KMS-11 (cell line): Measurements from ENCODE around the gene IL12RB2.

ENCODE experiments used
- H2AFZ ChIP-seq: fragments of 200-600 bp; sonication (generic); 2 replicates; pipeline ENCODE4 v1.6.1; 2016; ENCODE audit warnings: antibody characterized with exemption, mixed run types, low read depth
- H3K27ac ChIP-seq: fragments of 200-600 bp; sonication (generic); 2 replicates; pipeline ENCODE4 v1.6.1; 2016; ENCODE audit warnings: mild to moderate bottlenecking, mixed run types
- H3K27me3 ChIP-seq: fragments of 200-600 bp; sonication (generic); 2 replicates; pipeline ENCODE4 v1.6.1; 2017; ENCODE audit warnings: mild to moderate bottlenecking, low read depth, mixed run types, moderate library complexity; ENCODE audit not compliant: insufficient read depth
- H3K36me3 ChIP-seq: fragments of 200-600 bp; sonication (generic); 2 replicates; pipeline ENCODE4 v1.6.1; 2017; ENCODE audit warnings: mild to moderate bottlenecking, mixed run types; ENCODE audit not compliant: insufficient read depth
- H3K4me1 ChIP-seq: fragments of 200-600 bp; sonication (generic); 2 replicates; pipeline ENCODE4 v1.6.1; 2016; ENCODE audit warnings: mild to moderate bottlenecking, low read depth, mixed run types; ENCODE audit not compliant: poor library complexity, severe bottlenecking
- H3K4me2 ChIP-seq: fragments of 200-600 bp; sonication (generic); 2 replicates; pipeline ENCODE4 v1.7.0; 2016; ENCODE audit warnings: mild to moderate bottlenecking, mixed run types
- H3K4me3 ChIP-seq: fragments of 200-600 bp; sonication (generic); IDR thresholded peaks from 2 replicates; pipeline ENCODE4 v1.6.1; 2017; ENCODE audit warnings: low read depth, low read length, mixed read lengths; ENCODE audit not compliant: insufficient read depth
- H3K79me2 ChIP-seq: fragments of 200-600 bp; sonication (generic); 2 replicates; pipeline ENCODE4 v1.6.1; 2016; ENCODE audit warnings: low read depth, mixed run types; ENCODE audit not compliant: insufficient read depth
- H3K9ac ChIP-seq: fragments of 200-600 bp; sonication (generic); 2 replicates; pipeline ENCODE4 v1.6.1; 2016; ENCODE audit warnings: mild to moderate bottlenecking, mixed run types
- H4K20me1 ChIP-seq: fragments of 200-600 bp; sonication (generic); 2 replicates; pipeline ENCODE4 v1.6.1; 2016; ENCODE audit warnings: mild to moderate bottlenecking, mixed run types; ENCODE audit not compliant: insufficient read depth
- TF ChIP-seq, protein P1 (sequence below): fragments of 200-600 bp; sonication (generic); conservative IDR thresholded peaks from 2 replicates; pipeline ENCODE4 v1.6.1; 2017; ENCODE audit warnings: low read depth, mild to moderate bottlenecking, antibody characterized with exemption, low read length, moderate library complexity, mixed read lengths

IL12RB2 gene

DNA sequence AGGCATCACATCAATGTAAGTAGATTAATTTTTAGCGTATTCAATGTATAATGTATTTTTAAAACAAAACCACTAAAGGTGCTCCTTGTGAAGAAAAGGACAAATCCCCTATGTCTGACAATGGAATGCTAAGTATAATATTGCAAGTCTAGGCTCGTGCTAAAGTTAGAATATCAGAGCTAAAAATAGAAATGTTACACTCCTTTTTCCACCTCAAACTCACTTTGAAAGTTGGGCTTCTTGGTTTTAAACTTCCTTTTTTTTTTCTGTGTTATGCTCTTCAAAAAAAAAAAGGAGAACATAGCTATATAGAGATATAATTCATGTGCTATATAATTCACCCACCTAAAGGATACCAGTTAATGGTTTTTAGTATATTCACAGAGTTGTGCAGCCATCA lies 126.2 kb downstream of the IL12RB2 start:
- no peak overlapping the region for H2AFZ ChIP-seq
- peaks cover 12% of the 10 kb centered on the region for H3K4me1 ChIP-seq
- H3K36me3 ChIP-seq = peaks cover 2% of the 10 kb centered on the region; the same call in 1 of the 2 replicates
- peaks cover 14% of the 10 kb centered on the region for H3K79me2 ChIP-seq
- TF ChIP-seq, protein P1, sequence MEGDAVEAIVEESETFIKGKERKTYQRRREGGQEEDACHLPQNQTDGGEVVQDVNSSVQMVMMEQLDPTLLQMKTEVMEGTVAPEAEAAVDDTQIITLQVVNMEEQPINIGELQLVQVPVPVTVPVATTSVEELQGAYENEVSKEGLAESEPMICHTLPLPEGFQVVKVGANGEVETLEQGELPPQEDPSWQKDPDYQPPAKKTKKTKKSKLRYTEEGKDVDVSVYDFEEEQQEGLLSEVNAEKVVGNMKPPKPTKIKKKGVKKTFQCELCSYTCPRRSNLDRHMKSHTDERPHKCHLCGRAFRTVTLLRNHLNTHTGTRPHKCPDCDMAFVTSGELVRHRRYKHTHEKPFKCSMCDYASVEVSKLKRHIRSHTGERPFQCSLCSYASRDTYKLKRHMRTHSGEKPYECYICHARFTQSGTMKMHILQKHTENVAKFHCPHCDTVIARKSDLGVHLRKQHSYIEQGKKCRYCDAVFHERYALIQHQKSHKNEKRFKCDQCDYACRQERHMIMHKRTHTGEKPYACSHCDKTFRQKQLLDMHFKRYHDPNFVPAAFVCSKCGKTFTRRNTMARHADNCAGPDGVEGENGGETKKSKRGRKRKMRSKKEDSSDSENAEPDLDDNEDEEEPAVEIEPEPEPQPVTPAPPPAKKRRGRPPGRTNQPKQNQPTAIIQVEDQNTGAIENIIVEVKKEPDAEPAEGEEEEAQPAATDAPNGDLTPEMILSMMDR = no peak
- no peaks in the 10 kb centered on the region for H3K27me3 ChIP-seq
- H4K20me1 ChIP-seq = no peaks in the 10 kb centered on the region
- H3K4me2 ChIP-seq = no peak overlapping the region
- H3K9ac ChIP-seq = no peak overlapping the region
- no peak overlapping the region for H3K27ac ChIP-seq
- no peak overlapping the region for H3K4me3 ChIP-seq

DNA sequence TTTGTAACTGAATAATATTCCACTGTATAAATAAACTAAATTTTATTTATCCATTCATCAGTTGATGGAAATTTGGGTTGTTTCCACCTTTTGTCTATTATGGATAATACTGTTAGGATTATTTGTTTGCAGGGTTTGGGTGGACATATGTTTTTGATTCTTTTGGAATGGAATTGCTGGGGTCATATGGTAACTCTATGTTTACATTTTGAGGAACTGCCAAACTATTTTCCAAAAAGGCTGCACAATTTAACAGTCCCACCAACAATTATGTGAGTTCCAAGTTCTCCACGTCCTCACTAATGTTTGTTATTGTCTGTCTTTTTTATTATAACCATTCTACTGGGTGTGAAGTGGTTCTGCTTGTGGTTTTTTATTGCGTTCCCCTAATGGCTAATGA lies 126.8 kb downstream of the IL12RB2 start:
- no peak overlapping the region for H2AFZ ChIP-seq
- H3K27me3 ChIP-seq = no peaks in the 10 kb centered on the region
- no peaks in the 10 kb centered on the region for H3K36me3 ChIP-seq
- H4K20me1 ChIP-seq = no peaks in the 10 kb centered on the region
- TF ChIP-seq, protein P1 = no peak
- H3K4me2 ChIP-seq = no peak overlapping the region
- no peak overlapping the region for H3K4me3 ChIP-seq
- H3K79me2 ChIP-seq = peaks cover 7% of the 10 kb centered on the region
- peaks cover 12% of the 10 kb centered on the region for H3K4me1 ChIP-seq
- no peak overlapping the region for H3K27ac ChIP-seq
- H3K9ac ChIP-seq = no peak overlapping the region

DNA sequence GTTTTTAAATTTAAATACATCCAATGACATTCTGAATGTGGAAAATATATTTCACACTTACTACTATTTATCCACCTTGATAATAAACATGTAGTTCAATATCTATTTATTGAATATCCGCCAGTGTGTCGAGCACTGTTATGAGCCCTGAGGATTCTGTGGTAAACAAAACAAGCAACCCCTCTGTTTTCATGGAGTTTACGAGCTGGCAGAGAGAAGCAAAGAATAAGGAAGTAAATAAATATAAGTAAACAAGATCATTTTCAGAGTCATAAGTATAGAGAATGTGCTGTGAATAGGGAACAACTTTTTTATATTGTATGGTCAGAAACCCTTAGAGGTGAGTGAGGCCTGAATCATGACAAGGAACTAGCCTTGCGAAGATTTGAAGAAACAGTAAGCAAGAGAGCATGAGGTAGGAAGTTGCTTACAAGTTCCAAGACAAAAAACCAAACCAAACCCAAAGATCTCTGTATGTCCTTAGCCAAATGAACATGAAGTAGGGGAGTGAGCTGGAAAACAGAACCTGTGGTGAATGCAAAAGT lies 128.9 kb downstream of the IL12RB2 start:
- Histone ChIP-seq H3K27me3 (no peaks in the 10 kb centered on the region), H3K27ac (no peak overlapping the region), H4K20me1 (no peaks in the 10 kb centered on the region), H3K4me2 (no peak overlapping the region), H3K4me1 (peaks cover 9% of the 10 kb centered on the region), H3K4me3 (no peak overlapping the region), H3K36me3 (no peaks in the 10 kb centered on the region), H2AFZ (no peak overlapping the region), H3K79me2 (no peaks in the 10 kb centered on the region), H3K9ac (no peak overlapping the region)
- TF ChIP-seq, protein P1 = no peak

DNA sequence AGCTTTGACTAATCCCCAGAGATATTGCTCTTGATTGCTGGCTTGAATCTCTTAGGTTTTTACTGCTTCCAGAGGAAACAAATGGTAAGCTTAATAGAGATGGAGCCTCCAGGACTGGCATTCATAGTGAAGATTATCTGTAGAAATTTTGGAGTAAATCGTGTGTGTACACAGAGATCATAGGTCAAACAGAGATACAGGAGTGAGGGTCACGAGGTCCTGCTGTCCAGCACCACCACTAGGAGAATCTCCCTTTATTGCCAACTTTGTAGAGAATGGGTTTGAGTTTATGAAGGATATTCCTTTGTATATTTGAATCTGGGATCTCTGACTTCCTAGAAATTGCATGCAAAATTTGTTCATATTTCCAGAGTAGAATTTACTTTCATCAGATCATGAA lies 130.3 kb downstream of the IL12RB2 start:
- H3K9ac ChIP-seq = no peak overlapping the region
- H4K20me1 ChIP-seq = no peaks in the 10 kb centered on the region

More for the DNA sequence above, 130.3 kb downstream of the IL12RB2 start:
- H3K79me2 ChIP-seq = no peaks in the 10 kb centered on the region
- H3K27ac ChIP-seq = no peak overlapping the region
- H3K4me1 ChIP-seq = no peaks in the 10 kb centered on the region
- H3K4me2 ChIP-seq = no peak overlapping the region
- H3K36me3 ChIP-seq = no peaks in the 10 kb centered on the region
- no peaks in the 10 kb centered on the region for H3K27me3 ChIP-seq
- TF ChIP-seq, protein P1 = no peak
- H3K4me3 ChIP-seq = no peak overlapping the region
- no peak overlapping the region for H2AFZ ChIP-seq
